ENCODE results near the gene KDM1B.

Gene KDM1B

GRCh38 chr6:18260448-18261106 is 105.4 kb downstream of the KDM1B start:
- peak in 1 of 4 experiments; percentile 12 for DNase-seq (ENCODE audit: low read depth in 4 of 4, low spot score in 1 of 4)

GRCh38 chr6:18261877-18262276 is 106.7 kb downstream of the KDM1B start:
- DNase-seq (ENCODE audit: low read depth in 4 of 4, low spot score in 1 of 4), result no peak

- peak in 2 of 4 experiments; percentile 23 to 31 for DNase-seq (ENCODE audit: low read depth in 4 of 4, low spot score in 1 of 4)
These were observed 107.6 kb downstream of the KDM1B start for GRCh38 chr6:18262702-18263417.

- DNase-seq (ENCODE audit: low read depth in 4 of 4, low spot score in 1 of 4), result no peak
These were observed 108.4 kb downstream of the KDM1B start for GRCh38 chr6:18263418-18264218.

DNA sequence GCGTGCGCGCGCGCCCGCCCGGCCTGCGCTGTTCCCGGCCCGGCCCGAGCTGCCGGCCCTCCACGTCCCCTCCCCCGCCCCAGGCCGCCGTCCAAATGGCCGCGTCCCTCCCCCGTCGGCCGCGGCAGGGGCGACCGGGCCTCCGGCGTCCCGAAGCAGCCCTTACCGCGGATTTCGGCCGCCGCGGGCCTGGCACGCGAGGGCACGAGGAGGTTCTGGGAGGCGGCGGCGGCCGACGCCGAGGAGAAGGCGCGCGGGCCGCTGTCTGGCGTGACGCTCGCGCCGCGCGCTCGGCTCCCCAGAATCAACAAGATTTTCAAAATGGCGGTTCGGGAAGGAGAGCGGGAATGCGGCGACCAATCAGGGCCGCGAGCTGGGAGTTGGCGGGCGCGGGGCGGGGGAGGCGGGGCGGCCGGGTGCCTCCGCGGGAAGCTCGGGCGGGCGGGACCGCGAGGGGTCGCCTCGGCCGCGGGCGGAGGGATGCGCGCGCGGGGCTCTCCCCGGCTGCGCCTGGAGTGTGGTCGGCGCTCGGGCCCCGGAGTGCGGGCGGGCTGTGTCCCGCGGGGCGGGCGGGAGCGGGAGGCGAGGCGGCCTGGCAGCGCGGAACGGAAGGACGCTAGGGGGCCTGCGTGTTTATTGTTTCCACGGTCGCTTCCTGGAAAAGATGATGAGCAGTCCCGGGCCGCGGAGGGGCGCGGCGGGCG is 109.1 kb downstream of the KDM1B start, which contains the start of gene DEK:
Gene DEK, minus strand, starts transcription at position 312 of the 704 bp plus-strand sequence. CDS start 543 bp downstream, outside the sequence.
- DNase-seq (ENCODE audit: low read depth in 4 of 4, low spot score in 1 of 4), result peak; percentile 50 to 77 (median 68)

DNA sequence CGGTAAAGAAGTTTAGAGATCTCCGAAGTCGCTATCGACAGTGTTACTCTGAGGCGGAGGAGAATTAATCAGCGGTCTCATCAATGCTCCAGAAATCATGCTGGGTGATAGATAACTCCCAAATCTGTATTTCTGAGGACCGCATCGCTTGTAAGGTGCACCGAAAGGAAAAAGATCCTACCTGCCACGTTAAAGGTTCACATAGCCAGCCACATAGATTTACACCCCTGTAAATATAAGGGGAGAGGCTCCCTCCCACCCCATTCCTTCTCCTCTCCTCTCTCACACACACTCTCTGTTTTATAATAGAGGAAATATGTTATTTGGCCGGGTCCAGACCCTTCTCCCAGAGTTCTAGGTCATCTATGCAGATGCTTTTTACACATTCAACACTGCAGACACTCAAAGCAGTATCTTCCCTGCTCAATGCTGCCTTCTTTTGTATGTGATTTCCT is 109.7 kb downstream of the KDM1B start:
- no peak for DNase-seq (ENCODE audit: low read depth in 4 of 4, low spot score in 1 of 4)

GRCh38 chr6:18265787-18266522 is 110.7 kb downstream of the KDM1B start:
- no peak for DNase-seq (ENCODE audit: low read depth in 4 of 4, low spot score in 1 of 4)

- no peak for DNase-seq (ENCODE audit: low read depth in 4 of 4, low spot score in 1 of 4)
These were observed 111.3 kb downstream of the KDM1B start for GRCh38 chr6:18266523-18266912.

GRCh38 chr6:18268066-18268465 is 112.8 kb downstream of the KDM1B start:
- no peak for DNase-seq (ENCODE audit: low read depth in 4 of 4, low spot score in 1 of 4)

DNA sequence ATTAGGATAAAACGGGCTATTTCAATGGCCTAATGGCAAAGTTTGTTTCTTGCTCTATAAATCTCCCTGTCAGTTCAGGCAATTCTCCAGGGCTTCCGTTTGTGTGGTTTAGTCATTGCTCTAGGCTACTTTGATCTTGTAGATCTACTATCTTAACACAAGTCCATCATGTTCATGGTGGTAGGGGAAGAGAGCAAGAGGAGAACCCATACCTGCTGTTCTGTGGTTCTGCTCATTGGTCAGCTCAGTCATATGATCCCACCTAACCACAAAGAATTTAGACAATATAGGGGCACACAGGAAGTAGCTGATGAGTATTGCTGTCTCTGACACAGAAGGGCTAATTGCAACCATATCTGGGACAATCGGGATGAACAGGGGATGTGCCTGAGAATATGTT is 114.0 kb downstream of the KDM1B start:
- DNase-seq (ENCODE audit: low read depth in 4 of 4, low spot score in 1 of 4), result no peak

GRCh38 chr6:18269717-18270116 is 114.5 kb downstream of the KDM1B start:
- DNase-seq (ENCODE audit: low read depth in 4 of 4, low spot score in 1 of 4), result no peak

DNA sequence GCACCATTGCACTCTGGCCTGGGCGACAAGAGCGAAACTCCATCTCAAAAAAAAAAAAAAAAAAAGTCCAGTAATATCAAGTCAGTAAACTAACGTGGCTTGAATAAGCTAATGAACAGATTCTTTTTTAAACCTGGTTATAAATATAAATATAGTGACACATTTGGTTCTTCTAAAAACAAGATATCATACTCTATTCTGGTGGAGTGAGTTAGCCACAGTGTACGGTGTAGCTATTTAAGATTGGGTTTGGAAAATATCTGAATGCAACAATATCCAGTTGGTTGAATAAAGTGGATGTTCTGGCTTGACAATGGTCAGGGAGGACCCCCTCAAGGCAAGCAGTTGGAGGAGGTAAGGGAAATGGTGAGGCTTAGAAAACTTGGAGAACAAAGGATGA is 115.0 kb downstream of the KDM1B start:
- no peak for DNase-seq (ENCODE audit: low read depth in 4 of 4, low spot score in 1 of 4)
